GM21825 (cell line): ENCODE results near the gene RHBG.
"Not testable (repeated sequence)": the region's sequence is repeated elsewhere in the genome, so short reads cannot be mapped to it uniquely, and the experiment has no call there.

Experiments
- ATAC-seq: cut with Tn5 transposase; IDR thresholded peaks from one replicate; pipeline ENCODE4 v1.9.1; 2021; ENCODE audit warnings: mild to moderate bottlenecking, moderate library complexity; ENCODE audit not compliant: unreplicated experiment

The RHBG gene

DNA sequence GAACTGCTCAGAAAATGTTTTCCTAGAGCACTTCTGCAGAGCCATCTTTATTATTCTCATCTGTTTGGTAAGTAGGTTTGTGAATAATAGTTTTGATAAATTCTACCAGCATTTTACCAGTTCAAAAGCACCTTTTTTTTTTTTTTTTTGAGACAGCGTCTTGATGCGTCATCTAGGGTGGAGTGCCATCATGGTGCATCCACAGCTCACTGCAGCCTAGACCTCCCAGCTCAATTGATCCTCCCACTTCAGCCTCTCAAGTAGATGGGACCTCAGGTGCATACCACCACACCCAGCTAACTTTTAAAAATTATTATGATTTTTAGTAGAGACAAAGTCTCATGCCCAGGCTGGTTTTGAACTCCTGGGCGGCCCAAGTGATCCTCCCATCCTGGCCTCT, 9.8 kb upstream of the RHBG start:
- no peak for ATAC-seq

DNA sequence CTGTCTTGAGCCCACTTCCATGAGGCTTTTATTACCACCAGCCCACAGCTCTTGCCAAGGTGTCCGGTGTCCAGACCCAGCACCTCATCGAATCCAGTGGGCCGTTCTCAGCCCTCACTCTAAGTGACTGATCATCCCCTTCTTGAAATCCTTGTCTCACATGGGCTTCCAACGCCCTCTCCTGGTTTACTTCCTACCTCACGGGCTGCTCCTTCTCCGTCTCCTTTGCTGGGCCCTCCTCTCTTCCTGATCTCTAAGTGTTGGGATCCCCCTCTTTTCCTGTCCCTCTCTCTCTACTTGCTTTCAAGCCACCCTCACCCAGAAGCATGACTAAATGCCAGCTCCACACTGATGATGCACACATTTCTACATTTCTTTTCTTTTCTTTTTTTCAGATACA, 9.0 kb upstream of the RHBG start:
- ATAC-seq = no peak

DNA sequence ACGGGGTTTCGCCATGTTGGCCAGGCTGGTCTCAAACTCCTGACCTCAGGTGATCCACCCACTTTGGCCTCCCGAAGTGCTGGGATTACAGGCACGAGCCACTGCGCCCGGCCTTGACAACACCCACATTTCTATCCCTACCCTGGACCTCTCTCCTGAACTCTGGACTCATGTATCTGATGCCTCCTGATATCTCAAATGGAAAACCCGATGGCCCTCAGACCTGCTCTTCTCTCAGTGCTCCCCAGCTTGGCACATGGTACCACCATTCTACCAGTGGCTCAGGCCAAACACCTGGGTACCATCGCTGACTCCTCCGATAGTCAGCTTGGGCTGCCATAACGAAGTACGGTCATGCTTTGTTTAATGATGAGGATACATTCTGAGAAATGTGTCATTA, 8.5 kb upstream of the RHBG start:
- no peak for ATAC-seq

DNA sequence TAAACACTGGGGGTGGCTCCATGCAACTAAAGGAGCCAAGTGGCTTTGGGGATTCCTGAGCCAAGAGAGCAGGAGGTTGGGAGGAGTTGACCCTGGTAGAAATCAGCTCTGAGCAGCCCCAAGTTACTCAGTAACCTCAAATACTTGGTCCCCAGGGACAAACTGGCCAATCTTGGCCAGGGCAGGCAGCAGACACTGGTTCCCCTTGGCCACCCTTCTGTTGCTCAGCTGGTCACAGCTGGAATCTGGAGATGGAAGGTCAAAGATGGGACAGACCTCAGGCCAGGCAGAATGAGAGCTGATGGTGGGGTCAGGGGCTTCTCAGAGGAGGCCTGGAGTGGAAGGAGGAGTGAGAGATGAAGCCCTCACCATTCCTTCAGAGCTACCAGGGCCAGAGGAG, 3.3 kb upstream of the RHBG start:
- ATAC-seq = no peak

DNA sequence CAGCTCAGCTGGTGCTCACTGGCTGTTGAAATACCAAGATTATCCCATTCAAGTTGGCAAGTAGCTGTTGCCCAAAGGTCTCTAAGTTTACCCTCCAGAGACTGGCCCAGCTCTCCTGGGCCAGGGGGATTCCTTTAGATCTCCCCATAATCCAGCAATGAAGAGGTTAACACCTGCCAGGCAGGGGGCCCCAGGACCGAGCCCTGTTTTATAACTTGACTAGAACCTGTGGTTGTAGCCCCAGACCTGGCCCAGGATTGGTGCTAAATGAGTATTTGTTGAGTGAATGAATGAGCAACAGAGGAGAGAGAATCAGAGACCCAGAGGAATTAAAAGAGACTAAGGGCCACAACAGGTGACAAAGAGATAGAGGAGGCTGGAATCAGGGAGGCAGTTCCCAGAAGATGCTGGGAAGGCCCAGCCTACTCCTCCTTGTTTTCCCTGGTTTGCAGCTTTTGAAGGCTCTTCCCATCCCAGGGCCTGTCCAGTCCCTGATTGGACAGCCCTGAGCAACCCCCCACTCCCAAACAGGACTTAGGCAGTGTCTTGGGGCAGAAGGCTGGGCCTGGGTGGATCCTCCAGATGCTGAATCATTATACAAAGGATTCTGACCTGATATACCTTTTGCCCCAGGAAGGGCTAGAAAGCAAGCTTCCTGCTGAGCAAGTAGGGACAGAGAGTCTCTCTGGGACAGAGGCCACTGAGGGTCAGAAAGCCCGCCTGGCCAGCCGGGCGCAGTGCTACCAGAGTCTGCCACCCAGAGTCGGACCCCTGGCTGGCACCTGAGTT, 2.4 kb upstream of the RHBG start:
- ATAC-seq = no peak

DNA sequence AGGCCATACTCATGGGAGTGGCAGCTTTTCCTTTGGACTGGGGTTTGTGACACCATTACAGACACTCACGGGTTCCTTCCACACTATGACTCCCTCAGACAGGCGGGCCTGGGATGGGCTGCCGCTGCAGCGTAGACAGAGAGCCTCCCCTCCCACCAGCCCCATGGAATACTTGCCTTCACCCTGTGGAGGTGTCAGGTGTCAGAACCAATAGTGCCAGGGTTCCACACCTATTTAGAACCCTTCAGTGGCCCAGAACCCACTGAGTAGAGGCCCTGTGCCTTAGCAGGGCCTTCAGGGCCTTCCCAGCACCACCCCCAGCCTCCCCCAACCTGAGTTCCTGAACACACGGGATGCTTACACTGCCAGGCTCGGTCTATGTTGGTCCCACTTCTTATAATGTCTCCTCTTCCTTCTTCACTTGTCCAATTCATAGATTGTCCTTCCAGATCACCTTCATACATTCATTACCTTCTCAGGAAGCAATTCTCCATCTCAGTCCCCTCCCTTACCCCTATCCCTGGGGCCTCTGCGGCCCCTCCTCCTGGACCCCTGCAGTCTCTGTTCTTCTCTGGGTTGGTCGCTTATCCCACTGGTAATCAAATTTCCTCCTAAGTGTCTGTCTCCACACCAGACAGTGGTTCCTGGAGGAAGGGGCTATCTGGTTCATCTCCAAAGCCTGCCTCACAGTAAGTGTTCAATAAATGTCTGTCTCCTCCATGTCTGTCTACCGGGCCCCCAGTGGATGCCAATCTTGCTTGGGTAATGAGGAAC, 1.4 kb upstream of the RHBG start:
- no peak for ATAC-seq

DNA sequence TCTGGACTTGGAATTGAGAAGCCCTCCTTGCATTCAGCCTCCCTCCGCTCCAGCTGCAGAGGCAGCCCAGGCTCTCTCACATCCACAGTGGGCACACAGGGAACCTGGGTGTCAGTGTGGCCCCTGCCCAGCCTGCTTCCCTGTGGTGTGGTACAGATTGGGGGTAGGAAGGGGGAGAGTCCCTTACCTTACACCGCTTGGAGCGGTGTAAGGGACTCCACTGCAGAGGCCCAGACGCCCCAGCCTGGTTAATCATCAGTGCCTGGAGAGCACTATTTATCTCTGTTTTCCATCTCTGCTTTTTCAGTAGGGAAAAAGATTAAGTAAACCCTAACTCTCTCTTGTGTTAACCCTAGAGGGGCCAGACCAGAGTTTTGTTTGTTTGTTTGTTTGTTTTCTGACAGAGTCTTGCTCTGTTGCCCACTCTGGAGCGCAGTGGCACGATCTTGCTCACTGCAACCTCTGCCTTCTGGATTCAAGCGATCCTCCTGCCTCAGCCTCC, 803 bp upstream of the RHBG start:
- no peak for ATAC-seq

DNA sequence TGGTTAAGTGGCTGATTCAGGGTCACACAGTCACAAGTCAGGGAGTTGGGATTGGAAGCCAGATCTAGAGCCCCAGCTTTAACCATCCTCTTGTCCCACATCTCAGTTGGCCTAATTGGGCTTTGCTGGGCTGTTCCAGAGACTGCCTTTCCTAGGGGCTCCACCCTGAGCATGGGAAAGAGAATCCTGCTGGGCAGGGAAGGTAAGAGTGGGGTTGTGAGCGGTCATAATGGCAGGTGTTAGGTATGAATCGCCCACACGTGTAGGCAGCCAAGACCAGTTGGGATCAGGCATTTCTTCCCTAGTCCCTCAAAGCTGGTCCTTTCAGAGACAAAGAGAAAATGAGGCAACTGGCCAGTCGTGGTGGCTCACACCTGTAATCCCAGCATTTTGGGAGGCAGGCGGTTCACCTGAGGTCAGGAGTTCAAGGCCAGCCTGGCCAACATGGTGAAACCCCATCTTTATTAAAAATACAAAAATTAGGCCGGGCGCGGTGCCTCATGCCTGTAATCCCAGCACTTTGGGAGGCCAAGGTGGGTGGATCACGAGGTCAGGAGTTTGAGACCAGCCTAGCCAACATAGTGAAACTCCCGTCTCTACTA, 775 bp downstream of the RHBG start:
- not testable (repeated sequence) for ATAC-seq

DNA sequence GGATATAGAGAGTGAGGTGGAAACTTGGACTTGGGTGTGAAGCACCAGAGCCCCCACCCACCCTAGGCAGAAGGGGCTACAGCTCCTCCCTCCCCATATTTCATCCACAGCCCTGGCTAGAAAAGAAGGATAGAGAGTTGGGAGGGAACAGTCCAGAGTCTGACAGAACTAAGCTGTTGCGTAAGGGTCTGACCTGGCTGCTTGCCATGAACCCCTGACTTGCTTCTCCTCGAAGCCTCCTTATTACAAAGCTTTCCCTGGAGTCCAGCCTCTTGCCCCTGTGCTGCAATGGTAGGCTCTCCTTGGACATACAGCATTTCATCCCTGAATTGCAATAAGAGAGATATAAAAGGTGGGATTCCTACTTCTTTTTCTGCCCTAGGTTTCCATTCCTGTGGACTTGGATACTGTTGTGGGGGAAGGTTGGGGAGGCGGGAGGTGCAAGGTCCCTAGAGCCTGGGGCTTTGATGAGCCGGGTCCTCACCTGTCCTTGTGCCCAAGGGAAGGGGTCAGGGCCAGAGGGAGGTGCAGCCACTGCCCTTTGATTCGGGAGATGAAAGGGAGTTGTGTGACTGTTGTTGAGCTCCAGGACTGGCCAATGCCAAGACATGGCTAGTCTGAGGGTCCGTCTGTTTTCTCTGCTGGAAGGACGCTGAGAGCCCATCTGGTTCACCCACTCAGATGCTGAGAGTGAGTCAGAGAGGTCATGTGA, 2.7 kb downstream of the RHBG start:
- ATAC-seq = no peak

DNA sequence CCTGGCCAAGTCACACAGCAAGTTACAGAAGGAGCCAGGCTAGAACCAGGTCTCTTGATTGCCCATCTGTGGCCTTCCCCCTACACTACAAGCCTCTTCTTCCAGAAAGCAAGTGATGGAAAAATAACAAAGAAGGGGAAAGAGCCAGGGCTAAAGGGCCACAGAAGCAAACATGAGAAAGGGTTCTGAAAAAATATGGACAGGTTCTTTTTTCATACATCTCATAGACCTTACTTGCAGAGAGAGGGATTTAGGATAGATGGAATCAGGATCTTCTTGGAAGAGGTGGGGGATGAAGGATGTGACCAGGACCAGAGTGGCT, 3.2 kb downstream of the RHBG start:
- ATAC-seq = no peak

DNA sequence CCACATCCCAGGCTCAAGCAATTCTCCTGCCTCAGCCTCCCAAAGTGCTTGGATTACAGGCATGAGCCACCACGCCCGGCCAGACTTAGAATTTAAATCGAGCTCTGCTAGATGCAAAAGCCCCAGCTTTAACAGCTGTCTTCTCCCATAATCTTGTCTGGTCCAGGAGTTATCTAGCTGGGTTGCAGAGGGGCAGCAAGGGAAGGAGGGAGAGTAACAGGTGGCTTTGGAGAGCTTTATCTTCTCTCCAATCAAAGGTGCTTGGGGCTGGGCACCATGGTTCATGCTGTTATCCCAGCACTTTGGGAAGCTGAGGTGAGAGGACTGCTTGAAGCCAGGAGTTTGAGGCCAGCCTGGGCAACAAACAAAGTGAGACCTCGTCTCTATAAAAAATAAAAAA, 3.9 kb downstream of the RHBG start:
- ATAC-seq = no peak

DNA sequence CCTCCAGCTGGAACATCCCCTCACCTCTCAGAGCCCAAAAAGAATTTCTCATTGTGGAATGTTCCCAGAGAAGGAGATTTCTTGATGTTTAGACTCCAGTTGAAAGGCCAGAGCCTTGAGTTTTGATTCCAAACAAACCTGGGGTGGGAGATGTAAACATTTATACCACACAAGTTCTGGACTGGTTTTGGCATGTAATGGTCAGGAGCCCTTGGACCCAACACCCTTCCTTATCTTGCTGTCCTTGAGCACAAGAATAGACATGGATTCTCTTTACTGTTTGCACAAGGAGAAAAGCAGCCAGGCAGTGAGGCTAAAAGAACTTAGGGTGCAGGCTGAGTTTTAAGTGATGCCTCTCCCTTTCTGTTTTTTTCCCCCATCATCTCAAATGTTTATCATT, 4.5 kb downstream of the RHBG start:
- ATAC-seq = no peak

DNA sequence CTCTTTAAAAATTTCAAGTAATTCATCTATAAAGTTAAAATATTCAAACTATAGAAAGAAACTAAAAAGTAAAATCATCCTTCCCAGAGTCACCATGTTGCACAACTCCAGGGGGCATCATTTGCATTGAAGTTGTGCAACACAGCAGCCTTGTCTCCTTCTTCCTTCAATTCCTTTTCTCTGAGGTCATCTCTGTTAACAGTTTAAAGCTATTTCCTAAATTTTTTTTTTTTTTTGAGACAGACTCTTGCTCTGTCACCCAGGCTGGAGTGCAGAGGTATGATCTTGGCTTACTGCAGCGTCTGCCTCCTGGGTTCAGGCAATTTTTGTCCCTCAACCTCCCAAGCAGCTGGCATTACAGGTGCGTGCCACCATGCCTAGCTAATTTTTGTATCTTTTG, 7.1 kb downstream of the RHBG start:
- no peak for ATAC-seq

DNA sequence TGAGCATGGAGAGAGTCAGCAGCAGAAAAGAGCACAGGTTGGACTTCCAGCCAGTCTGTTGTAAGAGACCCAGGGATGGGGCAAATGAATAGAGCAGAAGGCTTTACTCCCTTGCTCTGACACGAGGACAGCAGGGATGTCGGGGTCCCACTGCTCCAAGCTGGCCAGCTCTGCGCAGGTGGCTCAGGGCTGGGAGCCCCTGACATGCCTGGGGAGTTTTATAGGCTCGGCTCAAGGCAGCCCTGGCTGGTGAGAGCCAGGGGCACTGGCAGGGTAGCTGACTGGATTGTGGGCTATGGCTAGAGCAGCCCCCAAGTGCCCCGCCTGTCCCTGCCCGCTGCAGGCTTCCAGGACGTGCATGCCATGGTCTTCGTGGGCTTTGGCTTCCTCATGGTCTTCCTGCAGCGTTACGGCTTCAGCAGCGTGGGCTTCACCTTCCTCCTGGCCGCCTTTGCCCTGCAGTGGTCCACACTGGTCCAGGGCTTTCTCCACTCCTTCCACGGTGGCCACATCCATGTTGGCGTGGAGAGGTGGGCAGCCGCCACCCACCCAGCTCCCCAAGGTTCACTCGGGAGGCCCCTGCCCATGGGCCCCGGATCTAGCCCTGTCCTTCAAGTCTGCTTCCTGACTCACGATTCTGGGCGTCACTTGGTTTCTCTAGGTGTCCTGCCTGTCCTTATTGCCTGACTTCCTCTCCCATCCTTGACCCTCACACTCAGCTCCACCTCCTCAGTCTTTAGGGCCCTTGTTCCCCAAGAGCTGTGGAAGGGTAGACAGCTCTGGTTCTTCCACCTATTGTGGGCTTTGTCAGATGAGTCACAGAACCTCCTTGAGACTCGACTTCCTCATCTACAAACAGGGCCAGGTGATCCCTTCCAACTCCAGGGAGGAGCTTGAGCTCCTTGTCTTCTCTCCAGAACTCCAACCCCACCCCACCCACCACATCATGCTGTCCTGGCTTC, 8.2 kb downstream of the RHBG start:
- ATAC-seq = no peak

DNA sequence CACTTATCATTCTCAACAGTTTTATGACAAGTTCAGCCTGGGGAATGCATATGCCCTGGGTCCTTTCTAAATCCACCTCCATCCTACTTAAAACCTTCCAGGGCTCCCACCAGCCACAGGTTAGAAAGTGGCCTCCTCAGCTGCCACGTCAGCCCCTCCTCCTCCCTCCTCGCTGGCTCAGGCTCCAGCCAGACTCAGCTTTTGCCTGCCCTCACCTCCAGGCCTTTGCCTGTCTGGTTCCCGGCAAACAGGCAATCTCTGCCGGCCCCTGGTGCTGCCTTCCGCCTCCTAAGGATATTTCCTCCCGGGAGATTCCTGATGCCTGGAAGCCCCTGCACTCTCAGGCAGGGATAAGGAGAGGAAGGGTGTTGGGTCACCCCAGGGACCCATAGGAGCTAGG, 9.5 kb downstream of the RHBG start:
- ATAC-seq = no peak

DNA sequence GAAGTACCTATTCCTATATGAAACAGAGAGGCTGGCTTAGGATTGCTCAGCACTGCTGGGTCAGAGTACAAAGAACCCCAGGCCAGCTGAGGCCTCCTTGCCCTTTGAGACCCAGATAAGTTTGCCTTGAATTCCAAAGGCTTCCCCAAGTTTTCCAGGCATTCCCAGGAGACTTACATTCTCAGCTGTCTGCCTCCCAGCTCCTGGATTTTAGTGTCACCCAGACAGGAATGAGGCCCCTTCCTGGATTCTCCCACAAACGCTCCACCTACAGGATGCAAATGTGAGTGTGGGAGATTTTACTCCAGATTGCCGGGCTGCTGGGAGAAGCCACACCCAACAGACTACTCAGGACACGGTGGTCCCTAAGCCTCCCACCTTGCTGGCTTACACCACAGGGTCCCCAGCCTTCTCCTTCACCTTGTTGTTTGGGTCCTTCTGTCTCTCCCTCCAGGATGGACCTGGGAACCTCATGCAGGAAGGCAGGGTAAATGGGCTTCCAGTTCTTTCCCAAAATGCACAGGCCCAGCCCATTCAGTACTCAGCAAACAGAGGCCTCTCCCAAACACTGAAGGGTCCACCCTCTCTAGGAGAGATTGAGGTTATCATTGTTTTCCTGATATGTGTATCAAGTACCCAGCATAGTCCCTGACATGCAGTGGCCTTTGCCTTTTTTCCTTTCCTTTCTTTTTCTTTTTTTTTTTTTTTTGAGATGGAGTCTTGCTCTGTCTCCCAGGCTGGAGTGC, 10.6 kb downstream of the RHBG start:
- no peak for ATAC-seq

DNA sequence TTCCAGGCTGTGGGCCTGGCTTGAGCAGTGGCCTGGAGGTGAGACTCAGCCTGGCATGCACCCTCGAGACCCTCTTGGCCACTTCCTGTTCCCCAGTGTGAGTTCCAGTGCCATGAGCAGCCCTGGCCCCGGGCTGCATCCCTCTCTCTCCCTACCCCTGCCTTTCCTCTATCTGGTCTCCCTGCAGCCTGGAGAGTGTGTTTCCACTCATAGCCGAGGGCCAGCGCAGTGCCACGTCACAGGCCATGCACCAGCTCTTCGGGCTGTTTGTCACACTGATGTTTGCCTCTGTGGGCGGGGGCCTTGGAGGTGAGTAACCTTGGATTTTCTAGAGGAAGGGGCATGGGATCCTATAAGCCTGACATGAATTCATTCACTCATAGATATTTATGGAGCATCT, 13.6 kb downstream of the RHBG start:
- no peak for ATAC-seq

DNA sequence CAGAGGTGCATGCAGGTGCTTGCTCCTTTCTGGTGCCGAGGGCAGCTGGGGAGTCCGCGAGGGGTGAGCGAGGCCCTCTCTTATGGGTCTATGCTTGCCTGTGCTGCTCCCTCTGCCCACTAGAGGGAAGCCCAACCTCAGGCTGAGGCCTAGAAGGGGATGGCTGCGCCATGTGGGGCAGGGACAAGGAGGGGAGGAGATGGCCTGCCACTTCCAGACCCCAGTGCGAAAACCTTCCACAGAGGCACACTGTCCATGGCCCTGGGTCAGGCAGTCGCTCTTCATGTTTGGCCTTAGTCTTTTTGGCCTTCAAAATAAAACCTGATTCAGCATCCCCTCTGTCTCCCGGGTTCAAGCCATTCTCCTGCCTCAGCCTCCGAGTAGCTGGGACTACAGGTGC, 14.0 kb downstream of the RHBG start:
- no peak for ATAC-seq

DNA sequence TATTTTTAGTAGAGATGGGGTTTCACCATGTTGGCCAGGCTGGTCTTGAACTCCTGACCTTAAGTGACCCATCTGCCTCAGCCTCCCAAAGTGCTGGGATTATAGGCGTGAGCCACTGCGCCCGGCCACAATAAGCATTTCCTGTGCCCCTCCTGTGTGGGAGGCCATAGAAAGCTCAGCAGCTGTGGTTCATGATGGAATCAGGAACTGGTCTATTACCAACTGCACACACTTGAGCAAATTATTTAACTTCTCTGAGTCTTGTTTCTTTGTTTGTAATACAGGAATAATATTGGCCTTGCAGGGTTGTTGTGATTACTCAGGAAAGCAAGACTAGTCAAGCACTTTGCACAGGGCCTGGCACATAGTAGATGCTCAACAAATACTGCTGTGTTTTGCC, 15.0 kb downstream of the RHBG start:
- no peak for ATAC-seq

DNA sequence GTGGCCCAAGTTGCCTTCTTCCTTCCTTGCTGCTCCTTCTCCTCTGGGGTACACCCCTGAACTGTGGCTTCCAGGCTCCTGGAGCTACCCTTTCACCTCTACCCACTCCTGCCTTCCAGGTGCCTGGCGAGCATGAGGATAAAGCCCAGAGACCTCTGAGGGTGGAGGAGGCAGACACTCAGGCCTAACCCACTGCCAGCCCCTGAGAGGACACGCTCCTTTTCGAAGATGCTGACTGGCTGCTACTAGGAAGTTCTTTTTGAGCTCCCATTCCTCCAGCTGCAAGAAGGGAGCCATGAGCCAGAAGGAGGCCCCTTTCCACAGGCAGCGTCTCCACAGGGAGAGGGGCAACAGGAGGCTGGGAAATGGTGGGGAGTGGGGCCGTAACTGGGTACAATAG, 15.6 kb downstream of the RHBG start:
- ATAC-seq = no peak
